ENCODE data around the gene YWHAB.

DNA sequence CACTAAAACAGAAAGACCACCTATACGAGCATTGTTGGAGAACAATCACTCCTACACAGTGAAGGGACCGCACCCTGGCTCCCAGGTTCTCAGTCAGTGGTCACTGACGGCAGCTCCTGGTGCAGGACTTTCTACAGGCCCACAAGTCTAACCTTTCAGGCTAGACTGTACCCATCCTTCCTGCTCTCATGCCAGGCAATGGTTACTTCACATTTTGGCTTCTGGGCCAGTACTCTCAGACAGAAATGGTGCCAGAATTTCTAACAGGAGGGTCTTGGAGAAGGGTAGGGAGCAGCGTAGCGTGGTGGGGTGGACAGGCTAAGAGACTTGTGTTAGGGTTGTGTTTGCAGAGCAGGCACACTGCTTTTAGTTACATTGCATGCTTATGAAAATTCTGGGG, 62.6 kb downstream of the YWHAB start:
- TF ChIP-seq, protein P1, sequence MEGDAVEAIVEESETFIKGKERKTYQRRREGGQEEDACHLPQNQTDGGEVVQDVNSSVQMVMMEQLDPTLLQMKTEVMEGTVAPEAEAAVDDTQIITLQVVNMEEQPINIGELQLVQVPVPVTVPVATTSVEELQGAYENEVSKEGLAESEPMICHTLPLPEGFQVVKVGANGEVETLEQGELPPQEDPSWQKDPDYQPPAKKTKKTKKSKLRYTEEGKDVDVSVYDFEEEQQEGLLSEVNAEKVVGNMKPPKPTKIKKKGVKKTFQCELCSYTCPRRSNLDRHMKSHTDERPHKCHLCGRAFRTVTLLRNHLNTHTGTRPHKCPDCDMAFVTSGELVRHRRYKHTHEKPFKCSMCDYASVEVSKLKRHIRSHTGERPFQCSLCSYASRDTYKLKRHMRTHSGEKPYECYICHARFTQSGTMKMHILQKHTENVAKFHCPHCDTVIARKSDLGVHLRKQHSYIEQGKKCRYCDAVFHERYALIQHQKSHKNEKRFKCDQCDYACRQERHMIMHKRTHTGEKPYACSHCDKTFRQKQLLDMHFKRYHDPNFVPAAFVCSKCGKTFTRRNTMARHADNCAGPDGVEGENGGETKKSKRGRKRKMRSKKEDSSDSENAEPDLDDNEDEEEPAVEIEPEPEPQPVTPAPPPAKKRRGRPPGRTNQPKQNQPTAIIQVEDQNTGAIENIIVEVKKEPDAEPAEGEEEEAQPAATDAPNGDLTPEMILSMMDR (IDR thresholded peaks at IDR 0.05; ENCODE audit: poor library complexity): no peak
- TF ChIP-seq EZH2 (IDR thresholded peaks at IDR 0.05; ENCODE audit: borderline replicate concordance): no peak

All from hepatocyte (in vitro differentiated cells).